Thoracic aorta (tissue), 2 donors: ENCODE data around the gene TAF5. TPM values are rescaled to one million over a fixed set of nuclear protein-coding genes. Genes with fewer than 3 reads are reported as not detected.

Experiments
- ATAC-seq: fragments of 150-250 bp; one replicate; pipeline ENCODE4 v1.8.0; 2017; ENCODE audit warnings: low read depth; ENCODE audit not compliant: insufficient number of reproducible peaks, low FRiP score
- DNase-seq: peaks from one replicate; pipeline ENCODE4 v3.0.0-alpha.2; 2020; ENCODE audit warnings: low spot score
- H3K27ac ChIP-seq, 2 donors: fragments of 200-600 bp; sonication (generic); 1 replicate in 1 of 2; 2 replicates in 1 of 2; pipeline ENCODE4 v1.5.1; 2016; ENCODE audit warnings: mild to moderate bottlenecking in 2 of 2, moderate library complexity in 2 of 2
- H3K27me3 ChIP-seq: fragments of 200-600 bp; sonication (generic); replicated peaks from 2 replicates; pipeline ENCODE4 v1.6.0; 2016; ENCODE audit warnings: mild to moderate bottlenecking; ENCODE audit not compliant: insufficient read depth
- H3K36me3 ChIP-seq: fragments of 200-600 bp; sonication (generic); one replicate; pipeline ENCODE4 v1.5.1; 2016
- H3K4me1 ChIP-seq, 2 donors: fragments of 200-600 bp; sonication (generic); 1 replicate in 1 of 2; 2 replicates in 1 of 2; pipeline versions ENCODE4 v1.5.1 to v1.6.0; 2016; ENCODE audit warnings: low read depth in 2 of 2, mild to moderate bottlenecking in 1 of 2; ENCODE audit not compliant: control insufficient read depth in 1 of 2
- H3K4me3 ChIP-seq: fragments of 200-600 bp; sonication (generic); 2 replicates; pipeline ENCODE4 v1.5.1; 2016; ENCODE audit warnings: mild to moderate bottlenecking
- H3K9me3 ChIP-seq: fragments of 200-600 bp; sonication (generic); 2 replicates; pipeline ENCODE4 v1.5.1; 2016
- CTCF ChIP-seq: fragments of 200-600 bp; sonication (generic); IDR thresholded peaks from one replicate; pipeline ENCODE4 v1.5.1; 2019; ENCODE audit warnings: antibody characterized with exemption
- total RNA-seq, 2 donors: library from RNA; depleted of rRNA; stranded (reverse); fragments of >200 nt; gene quantifications; one replicate each; pipeline versions ENCODE4 v1.1.0 to v1.2.3, GENCODE V29; 2016

TAF5 gene
- total RNA-seq, 2 donors from 2014 or later = 3.7 to 5.3 TPM

DNA sequence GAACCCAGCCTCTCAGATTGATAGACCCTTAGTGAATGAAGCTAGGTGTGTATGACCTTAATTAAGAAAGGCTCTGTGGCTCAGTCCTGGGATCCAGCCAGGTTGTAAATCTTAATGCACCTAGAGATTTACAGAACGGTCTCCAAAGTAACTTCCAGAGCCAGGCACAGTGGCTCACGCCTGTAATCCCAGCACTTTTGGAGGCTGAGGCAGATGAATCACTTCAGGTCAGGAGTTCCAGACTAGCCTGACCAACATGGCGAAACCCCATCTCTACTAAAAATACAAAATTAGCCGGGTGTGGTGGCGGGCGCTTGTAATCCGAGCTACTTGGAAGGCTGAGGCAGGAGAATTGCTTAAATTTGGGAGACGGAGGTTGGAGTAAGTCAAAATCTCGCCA is 60.1 kb downstream of the TAF5 start:
- no peak for TF ChIP-seq CTCF

DNA sequence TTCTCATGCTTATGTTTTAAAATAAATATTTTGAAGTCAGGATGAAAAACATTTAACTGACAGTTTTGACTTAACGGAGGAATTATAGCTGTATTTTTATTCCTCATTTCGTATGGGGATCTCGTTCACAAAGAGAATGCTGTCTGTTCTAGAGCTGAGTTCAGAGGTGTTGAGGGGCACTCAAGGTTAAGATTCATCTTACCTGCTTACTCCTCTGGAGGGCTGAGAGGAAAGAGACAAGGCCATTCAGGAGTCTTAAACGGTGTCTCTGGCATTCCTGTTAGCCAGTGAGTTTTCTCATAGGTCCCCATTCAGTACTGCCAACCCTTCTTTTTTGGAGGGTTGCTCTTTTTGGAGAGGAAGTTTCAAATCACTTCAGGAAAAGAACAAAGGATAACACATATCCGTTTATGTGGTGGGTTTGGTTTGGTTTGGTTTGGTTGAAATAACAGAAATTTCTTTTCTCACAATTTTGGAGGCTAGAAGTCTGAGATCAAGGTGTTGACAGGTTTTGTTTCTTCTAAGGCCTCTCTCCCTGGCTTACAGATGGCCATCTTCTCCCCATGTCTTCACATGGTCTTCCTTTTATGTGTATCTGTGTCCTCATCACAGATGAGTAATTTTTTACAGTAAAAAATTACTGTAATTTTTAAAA is 61.3 kb downstream of the TAF5 start:
- Histone ChIP-seq H3K27ac (no peak overlapping the region), H3K9me3 (no peaks in the 10 kb centered on the region), H3K27me3 (no peaks in the 10 kb centered on the region), H3K36me3 (peaks cover 48% of the 10 kb centered on the region), H3K4me3 (no peak overlapping the region), H3K4me1 (no peaks in the 10 kb centered on the region)
- ATAC-seq = no peak
- TF ChIP-seq CTCF = no peak
- no peak for DNase-seq

More for the DNA sequence above, 60.1 kb downstream of the TAF5 start:
- ATAC-seq (no peak), DNase-seq (no peak)
- Histone ChIP-seq H3K9me3 (no peaks in the 10 kb centered on the region), H3K27me3 (no peaks in the 10 kb centered on the region), H3K4me3 (no peak overlapping the region), H3K27ac (no peak overlapping the region), H3K36me3 (peaks cover 57% of the 10 kb centered on the region), H3K4me1 (no peaks in the 10 kb centered on the region)

DNA sequence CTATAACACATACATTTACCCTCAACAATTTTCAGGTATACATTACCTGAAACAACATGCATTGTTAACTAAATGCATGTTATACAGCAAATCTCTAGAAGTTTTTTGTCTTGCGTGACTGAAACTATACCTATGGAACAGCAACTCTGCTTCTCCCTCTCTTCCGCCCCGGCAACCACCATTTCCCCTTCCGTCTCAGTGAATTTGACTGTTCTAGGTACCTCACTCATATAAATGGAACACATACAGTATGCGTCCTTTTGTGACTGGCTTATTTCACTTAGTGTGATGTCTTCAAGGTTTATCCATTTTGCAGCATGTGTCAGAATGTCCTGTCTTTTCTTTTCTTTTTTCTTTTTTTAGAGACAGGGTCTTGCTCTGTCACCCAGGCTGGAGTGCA is 61.9 kb downstream of the TAF5 start:
- Histone ChIP-seq H3K27ac (no peak overlapping the region), H3K9me3 (no peaks in the 10 kb centered on the region), H3K4me1 (no peaks in the 10 kb centered on the region), H3K27me3 (no peaks in the 10 kb centered on the region), H3K4me3 (no peak overlapping the region), H3K36me3 (peaks cover 48% of the 10 kb centered on the region)
- ATAC-seq = no peak
- no peak for DNase-seq
- no peak for TF ChIP-seq CTCF

DNA sequence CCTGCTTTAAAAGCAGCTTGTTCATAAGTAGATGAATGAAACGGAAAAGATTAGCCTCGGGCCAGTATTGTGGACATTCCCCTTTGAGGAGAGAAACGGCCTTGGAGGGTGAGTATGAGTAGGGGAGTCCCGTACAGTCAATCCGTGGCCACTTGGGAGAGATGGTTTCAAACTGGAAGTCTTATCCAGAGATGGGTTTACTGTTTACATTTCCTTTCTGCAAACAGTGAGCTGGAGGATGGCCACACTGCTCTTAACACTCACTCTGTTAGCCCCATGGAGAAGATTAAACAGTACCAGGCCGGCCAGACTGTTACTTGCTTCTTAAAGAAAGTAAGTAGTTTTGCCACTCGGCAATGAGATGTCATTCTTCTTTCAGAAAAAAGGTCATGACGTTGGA is 64.1 kb downstream of the TAF5 start:
- ATAC-seq = no peak
- H3K36me3 ChIP-seq = peaks cover 35% of the 10 kb centered on the region
- no peak overlapping the region for H3K27ac ChIP-seq
- no peak for DNase-seq
- no peak for TF ChIP-seq CTCF
- no peaks in the 10 kb centered on the region for H3K4me1 ChIP-seq
- H3K4me3 ChIP-seq = no peak overlapping the region
- no peaks in the 10 kb centered on the region for H3K27me3 ChIP-seq
- no peaks in the 10 kb centered on the region for H3K9me3 ChIP-seq

DNA sequence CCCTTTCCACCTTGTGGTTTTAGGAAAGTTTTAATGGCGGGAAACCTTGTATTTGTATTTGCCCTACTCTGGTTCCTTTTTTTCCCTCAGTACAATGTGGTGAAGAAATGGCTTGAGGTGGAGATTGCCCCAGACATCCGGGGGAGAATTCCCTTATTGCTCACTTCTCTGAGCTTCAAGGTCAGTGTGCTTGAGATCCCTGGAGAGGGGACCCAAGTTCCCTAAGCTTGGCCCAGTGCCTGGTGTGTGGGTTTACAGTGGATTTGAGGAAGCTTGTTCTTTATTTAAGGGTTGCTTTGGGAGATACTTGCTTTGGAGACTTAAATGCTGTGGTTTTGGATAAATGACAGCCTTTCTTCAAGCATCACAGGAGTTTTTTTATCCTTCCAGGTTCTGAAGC is 66.1 kb downstream of the TAF5 start:
- ATAC-seq = no peak

More for the DNA sequence above, 66.1 kb downstream of the TAF5 start:
- no peaks in the 10 kb centered on the region for H3K9me3 ChIP-seq
- no peak for DNase-seq
- no peak overlapping the region for H3K4me3 ChIP-seq
- no peak for TF ChIP-seq CTCF
- H3K27ac ChIP-seq = no peak overlapping the region
- no peaks in the 10 kb centered on the region for H3K4me1 ChIP-seq
- peaks cover 31% of the 10 kb centered on the region for H3K36me3 ChIP-seq
- no peaks in the 10 kb centered on the region for H3K27me3 ChIP-seq

Other genes starting within 250 kb of the TAF5 start
- 100 to 1,000 TPM; 105 to 114 TPM for gene NT5C2, start 174.7 kb upstream of the TAF5 start, total RNA-seq
- not detected for gene RPEL1, start 122.1 kb upstream of the TAF5 start, total RNA-seq
- gene INA, start 90.8 kb upstream of the TAF5 start, total RNA-seq = not detected
- gene PCGF6, start 16.8 kb upstream of the TAF5 start, total RNA-seq = 10 to 100 TPM in 1 of 2 donors, 1 to 10 TPM in 1; 7.0 to 13.8 TPM
- 100 to 1,000 TPM; 148 to 269 TPM for gene ATP5MK, start 28.5 kb downstream of the TAF5 start, total RNA-seq
- 10 to 100 TPM; 10.7 to 23.0 TPM for gene PDCD11, start 28.6 kb downstream of the TAF5 start, total RNA-seq
- gene CALHM2, start 84.4 kb downstream of the TAF5 start, total RNA-seq = 100 to 1,000 TPM in 1 of 2 donors, 10 to 100 TPM in 1; 98.4 to 113 TPM
- not detected for gene CALHM1, start 90.9 kb downstream of the TAF5 start, total RNA-seq
- gene CALHM3, start 111.3 kb downstream of the TAF5 start, total RNA-seq = not detected
- gene NEURL1, start 125.7 kb downstream of the TAF5 start, total RNA-seq = under 1 TPM in 1 of 2 donors, not detected in 1; 0.28 TPM